Measurements from ENCODE around the gene GPBP1L1.

GPBP1L1 gene

GRCh38 chr1:45643321-45643720, 43.0 kb downstream of the GPBP1L1 start:
- peaks cover 63% of the 10 kb centered on the region for H3K36me3 ChIP-seq (ENCODE audit: insufficient read depth, low read length)
- no peak overlapping the region for H3K4me3 ChIP-seq (ENCODE audit: low read length, poor library complexity, severe bottlenecking)
- no peaks in the 10 kb centered on the region for H3K9me2 ChIP-seq (replicated peaks; ENCODE audit: low read depth, low read length)
- no peak overlapping the region for H2AFZ ChIP-seq (ENCODE audit: low read length)
- no peaks in the 10 kb centered on the region for H3F3A ChIP-seq (ENCODE audit: low read depth)
- no peaks in the 10 kb centered on the region for H3K4me1 ChIP-seq (ENCODE audit: insufficient read depth, low read length, poor library complexity, severe bottlenecking)
- TF ChIP-seq, protein P1, sequence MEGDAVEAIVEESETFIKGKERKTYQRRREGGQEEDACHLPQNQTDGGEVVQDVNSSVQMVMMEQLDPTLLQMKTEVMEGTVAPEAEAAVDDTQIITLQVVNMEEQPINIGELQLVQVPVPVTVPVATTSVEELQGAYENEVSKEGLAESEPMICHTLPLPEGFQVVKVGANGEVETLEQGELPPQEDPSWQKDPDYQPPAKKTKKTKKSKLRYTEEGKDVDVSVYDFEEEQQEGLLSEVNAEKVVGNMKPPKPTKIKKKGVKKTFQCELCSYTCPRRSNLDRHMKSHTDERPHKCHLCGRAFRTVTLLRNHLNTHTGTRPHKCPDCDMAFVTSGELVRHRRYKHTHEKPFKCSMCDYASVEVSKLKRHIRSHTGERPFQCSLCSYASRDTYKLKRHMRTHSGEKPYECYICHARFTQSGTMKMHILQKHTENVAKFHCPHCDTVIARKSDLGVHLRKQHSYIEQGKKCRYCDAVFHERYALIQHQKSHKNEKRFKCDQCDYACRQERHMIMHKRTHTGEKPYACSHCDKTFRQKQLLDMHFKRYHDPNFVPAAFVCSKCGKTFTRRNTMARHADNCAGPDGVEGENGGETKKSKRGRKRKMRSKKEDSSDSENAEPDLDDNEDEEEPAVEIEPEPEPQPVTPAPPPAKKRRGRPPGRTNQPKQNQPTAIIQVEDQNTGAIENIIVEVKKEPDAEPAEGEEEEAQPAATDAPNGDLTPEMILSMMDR (conservative IDR thresholded peaks at IDR 0.05; ENCODE audit: low read length) = no peak
- no peak for TF ChIP-seq EZH2phosphoT487 (IDR thresholded peaks at IDR 0.05; ENCODE audit: borderline replicate concordance)
- no peak overlapping the region for H3K9ac ChIP-seq (ENCODE audit: low read depth, low read length, poor library complexity, severe bottlenecking)
- no peaks in the 10 kb centered on the region for H3K27me3 ChIP-seq (ENCODE audit: insufficient read depth, low read length, poor library complexity, severe bottlenecking)
- H3K4me2 ChIP-seq (ENCODE audit: low read depth, low read length, poor library complexity, severe bottlenecking) = no peak overlapping the region
- H3K9me3 ChIP-seq (ENCODE audit: insufficient read depth, low read depth, low read length) = no peaks in the 10 kb centered on the region
- H3K79me2 ChIP-seq (ENCODE audit: insufficient read depth, low read length) = peaks cover 5% of the 10 kb centered on the region; the same call in 1 of the 2 replicates
- peaks cover 4% of the 10 kb centered on the region for H4K20me1 ChIP-seq (ENCODE audit: insufficient read depth, low read length, poor library complexity, severe bottlenecking)

- Histone ChIP-seq H4K20me1 (ENCODE audit: insufficient read depth, low read length, poor library complexity, severe bottlenecking) (peaks cover 4% of the 10 kb centered on the region), H3K36me3 (ENCODE audit: insufficient read depth, low read length) (peaks cover 72% of the 10 kb centered on the region), H3K9me2 (replicated peaks; ENCODE audit: low read depth, low read length) (no peaks in the 10 kb centered on the region), H3K4me3 (ENCODE audit: low read length, poor library complexity, severe bottlenecking) (no peak overlapping the region), H3K4me1 (ENCODE audit: insufficient read depth, low read length, poor library complexity, severe bottlenecking) (no peaks in the 10 kb centered on the region), H2AFZ (ENCODE audit: low read length) (no peak overlapping the region), H3K27me3 (ENCODE audit: insufficient read depth, low read length, poor library complexity, severe bottlenecking) (no peaks in the 10 kb centered on the region), H3K79me2 (ENCODE audit: insufficient read depth, low read length) (no peaks in the 10 kb centered on the region), H3K4me2 (ENCODE audit: low read depth, low read length, poor library complexity, severe bottlenecking) (no peak overlapping the region), H3K9ac (ENCODE audit: low read depth, low read length, poor library complexity, severe bottlenecking) (no peak overlapping the region), H3F3A (ENCODE audit: low read depth) (no peaks in the 10 kb centered on the region), H3K9me3 (ENCODE audit: insufficient read depth, low read depth, low read length) (no peaks in the 10 kb centered on the region)
- TF ChIP-seq, protein P1 (conservative IDR thresholded peaks at IDR 0.05; ENCODE audit: low read length) = no peak
- TF ChIP-seq EZH2phosphoT487 (IDR thresholded peaks at IDR 0.05; ENCODE audit: borderline replicate concordance) = no peak
These were observed 46.0 kb downstream of the GPBP1L1 start for GRCh38 chr1:45640293-45640692.

DNA sequence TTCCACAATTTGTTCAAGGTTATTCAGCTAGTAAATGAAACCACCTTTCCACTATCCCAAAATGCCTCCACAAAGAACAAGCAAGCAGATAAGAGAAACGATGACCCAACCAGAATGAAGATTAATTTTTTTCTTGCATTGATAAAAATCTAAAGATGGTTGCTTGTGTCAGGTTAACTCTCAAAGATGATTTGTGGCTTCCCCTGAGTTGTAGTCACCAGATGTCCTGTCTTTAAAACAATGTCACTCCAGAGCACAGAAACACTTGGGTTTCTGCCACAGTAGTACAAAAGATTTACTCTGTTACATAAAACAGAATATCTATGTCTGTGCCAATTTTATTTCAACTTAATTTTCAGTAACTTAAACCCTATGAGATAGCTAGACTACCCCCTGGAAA, 51.1 kb downstream of the GPBP1L1 start:
- no peaks in the 10 kb centered on the region for H3K9me2 ChIP-seq (replicated peaks; ENCODE audit: low read depth, low read length)
- no peaks in the 10 kb centered on the region for H4K20me1 ChIP-seq (ENCODE audit: insufficient read depth, low read length, poor library complexity, severe bottlenecking)
- H2AFZ ChIP-seq (ENCODE audit: low read length) = no peak overlapping the region
- H3K4me3 ChIP-seq (ENCODE audit: low read length, poor library complexity, severe bottlenecking) = no peak overlapping the region
- no peak overlapping the region for H3K4me2 ChIP-seq (ENCODE audit: low read depth, low read length, poor library complexity, severe bottlenecking)
- H3K4me1 ChIP-seq (ENCODE audit: insufficient read depth, low read length, poor library complexity, severe bottlenecking) = no peaks in the 10 kb centered on the region
- no peak overlapping the region for H3K9ac ChIP-seq (ENCODE audit: low read depth, low read length, poor library complexity, severe bottlenecking)
- no peaks in the 10 kb centered on the region for H3K27me3 ChIP-seq (ENCODE audit: insufficient read depth, low read length, poor library complexity, severe bottlenecking)
- no peaks in the 10 kb centered on the region for H3F3A ChIP-seq (ENCODE audit: low read depth)
- no peak for TF ChIP-seq EZH2phosphoT487 (IDR thresholded peaks at IDR 0.05; ENCODE audit: borderline replicate concordance)
- TF ChIP-seq, protein P1 (conservative IDR thresholded peaks at IDR 0.05; ENCODE audit: low read length) = no peak
- H3K79me2 ChIP-seq (ENCODE audit: insufficient read depth, low read length) = no peaks in the 10 kb centered on the region
- peaks cover 94% of the 10 kb centered on the region for H3K36me3 ChIP-seq (ENCODE audit: insufficient read depth, low read length)
- no peaks in the 10 kb centered on the region for H3K9me3 ChIP-seq (ENCODE audit: insufficient read depth, low read depth, low read length)
